Measurements from ENCODE around the gene SAMM50. TPM values are rescaled to one million over a fixed set of nuclear protein-coding genes. Genes with fewer than 3 reads are reported as not detected.

SAMM50 gene
- total RNA-seq, 1 donor from 2014 or later: 40.1 TPM

DNA sequence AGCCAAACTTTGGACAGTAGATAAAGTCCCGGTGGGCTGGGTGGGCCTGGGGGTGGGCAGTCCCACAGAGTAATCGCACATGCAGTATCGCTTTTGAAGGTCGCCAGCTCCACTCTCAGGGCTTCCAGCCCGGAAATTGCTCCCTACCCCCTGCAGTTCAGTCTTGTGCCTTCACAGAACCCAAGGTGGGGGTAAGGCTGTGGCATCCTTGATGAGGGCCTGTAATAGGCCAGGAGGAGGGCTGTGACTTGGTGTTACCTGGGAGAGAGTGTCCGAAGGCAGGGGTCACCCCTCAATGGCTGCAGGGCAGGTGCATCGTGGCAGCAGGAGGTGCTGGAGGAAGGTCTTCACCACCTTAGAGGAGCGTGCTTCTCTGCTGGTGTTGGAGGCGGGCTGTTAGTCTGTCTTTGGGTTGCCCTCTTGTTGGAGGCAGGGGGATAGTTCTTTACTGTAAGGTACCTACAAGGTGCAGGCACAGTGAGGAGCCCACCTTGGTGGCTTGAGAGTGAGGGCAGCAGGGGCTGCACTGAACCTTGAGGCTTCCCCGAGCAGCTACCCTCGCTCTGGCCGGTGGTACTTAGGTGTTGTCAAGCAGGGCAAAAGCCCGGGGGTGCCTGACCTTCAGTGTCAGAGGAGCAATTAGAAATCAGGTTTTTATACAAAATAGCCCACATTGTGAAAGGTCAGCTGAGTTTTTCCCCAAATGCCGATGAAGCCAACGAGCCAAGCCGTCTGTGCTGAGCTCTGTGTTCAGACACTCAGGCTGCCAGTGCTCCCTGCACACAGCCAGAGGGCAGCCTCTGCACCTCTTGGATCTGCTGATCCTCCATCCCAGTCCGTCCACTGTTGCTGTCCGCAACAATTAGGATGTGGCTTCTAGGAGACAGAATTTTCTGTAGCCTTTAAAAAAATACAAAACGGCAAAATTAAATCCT is 21.9 kb downstream of the SAMM50 start:
- no peak for DNase-seq

GRCh38 chr22:43978558-43978957 is 23.3 kb downstream of the SAMM50 start:
- DNase-seq: no peak

- DNase-seq: no peak
Measured at GRCh38 chr22:43980579-43980978, 25.3 kb downstream of the SAMM50 start.

DNA sequence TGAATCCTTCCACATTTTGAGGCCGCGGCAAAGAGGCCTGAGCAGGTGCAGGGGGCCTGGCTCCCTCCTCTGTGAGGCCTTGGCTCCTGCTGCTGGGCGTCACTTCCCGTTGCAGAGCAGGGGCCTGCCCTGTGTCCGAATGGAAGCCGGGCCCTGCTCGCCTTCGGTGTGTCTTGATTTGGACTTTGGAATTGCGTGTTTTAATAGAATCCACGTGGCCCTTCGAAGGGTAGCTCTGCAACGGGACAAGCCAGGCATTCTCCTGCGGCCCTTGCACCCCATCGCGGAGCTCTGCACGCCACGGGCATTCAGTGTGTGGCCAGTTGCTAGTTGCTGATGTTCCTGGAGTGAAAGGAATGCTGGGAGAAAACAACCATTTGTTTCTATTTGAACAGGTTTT is 25.8 kb downstream of the SAMM50 start:
- DNase-seq: no peak

DNA sequence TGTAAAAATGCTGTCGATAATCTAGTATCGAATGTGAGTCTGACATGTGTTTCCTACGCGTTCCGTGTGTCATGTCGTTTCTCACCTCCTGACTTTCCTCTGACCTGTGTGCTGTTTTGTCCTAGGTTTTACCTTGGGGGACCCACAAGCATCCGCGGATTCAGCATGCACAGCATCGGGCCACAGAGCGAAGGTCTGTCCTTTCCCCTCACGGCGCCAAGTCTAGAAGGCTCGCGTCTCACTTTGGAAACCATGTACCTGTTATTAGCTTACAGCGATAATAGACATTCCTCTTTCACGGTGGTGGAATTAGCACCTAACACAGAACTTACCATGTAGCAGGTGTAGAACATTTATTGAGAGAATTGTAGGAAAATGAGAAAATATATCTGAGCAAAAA is 28.6 kb downstream of the SAMM50 start:
- DNase-seq: no peak

DNA sequence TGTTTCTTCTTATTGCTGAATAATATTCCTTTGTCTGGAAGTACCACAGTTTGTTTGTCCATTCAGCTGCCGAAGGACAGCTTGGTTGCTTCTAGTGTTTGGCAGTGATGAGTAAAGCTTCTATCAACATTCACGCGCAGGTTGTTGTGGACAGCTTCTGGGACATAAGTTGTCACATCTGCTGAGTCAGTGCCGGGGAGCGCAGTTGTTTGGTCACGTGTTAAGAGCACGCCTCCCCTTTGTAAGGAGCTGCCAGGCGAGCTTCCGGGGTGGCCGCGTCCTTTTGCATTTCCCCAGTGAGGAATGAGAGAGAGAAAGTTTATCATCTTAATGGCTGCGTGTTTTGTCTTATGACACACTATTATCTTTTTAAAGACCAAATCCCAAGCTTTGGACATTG is 30.3 kb downstream of the SAMM50 start:
- no peak for DNase-seq

DNA sequence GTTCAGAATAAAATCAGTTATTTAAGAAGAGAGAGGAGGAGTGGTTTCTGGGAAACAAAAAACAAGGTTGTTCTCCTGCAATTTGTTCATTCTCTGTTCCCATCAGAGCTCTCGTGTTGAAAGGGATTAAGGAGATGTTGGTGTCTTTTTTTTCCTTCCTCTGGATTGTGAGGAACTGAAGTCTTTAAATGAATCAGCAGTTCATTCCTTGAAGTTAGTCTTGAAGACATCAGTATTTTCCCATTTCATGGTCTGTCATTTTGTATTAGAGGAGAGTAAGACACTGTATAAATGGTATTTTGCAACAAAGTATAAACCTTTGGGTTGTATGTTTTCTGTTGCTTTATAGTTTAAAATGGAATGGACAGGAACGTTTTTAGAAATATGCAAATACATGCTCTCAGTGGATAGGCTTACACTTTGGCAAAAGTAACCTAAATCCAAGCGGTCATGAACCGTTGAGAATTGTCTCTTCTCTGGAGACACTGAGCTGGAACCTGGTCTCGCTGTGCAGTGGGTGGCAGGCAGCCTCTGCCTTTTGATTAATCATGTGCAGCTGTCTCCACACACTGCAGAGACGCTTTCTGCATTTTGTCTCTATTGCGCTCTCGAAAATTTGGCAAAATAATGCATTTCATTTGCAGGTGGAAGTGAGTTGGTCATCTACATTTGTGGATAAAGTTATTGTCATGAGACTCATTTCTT is 33.0 kb downstream of the SAMM50 start:
- DNase-seq: no peak

DNA sequence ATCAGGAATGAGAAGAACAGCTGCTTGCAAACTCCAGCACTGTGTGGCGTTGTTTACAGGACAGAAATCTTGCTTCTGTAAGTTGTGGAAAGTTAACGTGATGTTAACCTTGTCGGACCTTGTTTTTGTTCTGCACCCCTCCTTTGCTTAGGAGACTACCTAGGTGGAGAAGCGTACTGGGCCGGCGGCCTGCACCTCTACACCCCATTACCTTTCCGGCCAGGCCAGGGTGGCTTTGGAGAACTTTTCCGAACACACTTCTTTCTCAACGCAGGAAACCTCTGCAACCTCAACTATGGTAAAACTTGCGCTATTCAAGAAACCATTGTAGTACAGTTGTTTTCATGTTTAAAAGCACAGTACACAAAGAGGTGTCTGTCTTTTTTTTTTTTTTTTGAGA is 33.7 kb downstream of the SAMM50 start:
- no peak for DNase-seq

DNA sequence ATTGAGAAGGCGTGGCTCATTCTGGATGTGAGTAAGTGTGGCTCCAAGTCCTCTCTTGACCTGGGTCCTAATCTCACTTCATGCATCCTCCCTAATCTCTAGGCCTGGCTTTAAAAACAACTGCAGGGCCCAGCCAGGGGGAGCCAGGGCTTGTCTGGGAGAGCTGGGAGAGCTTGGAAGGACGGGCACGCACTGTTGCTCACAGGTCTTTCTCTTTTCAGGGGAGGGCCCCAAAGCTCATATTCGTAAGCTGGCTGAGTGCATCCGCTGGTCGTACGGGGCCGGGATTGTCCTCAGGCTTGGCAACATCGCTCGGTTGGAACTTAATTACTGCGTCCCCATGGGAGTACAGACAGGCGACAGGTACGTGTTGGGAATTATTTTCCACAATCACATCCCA is 34.8 kb downstream of the SAMM50 start:
- DNase-seq: no peak

DNA sequence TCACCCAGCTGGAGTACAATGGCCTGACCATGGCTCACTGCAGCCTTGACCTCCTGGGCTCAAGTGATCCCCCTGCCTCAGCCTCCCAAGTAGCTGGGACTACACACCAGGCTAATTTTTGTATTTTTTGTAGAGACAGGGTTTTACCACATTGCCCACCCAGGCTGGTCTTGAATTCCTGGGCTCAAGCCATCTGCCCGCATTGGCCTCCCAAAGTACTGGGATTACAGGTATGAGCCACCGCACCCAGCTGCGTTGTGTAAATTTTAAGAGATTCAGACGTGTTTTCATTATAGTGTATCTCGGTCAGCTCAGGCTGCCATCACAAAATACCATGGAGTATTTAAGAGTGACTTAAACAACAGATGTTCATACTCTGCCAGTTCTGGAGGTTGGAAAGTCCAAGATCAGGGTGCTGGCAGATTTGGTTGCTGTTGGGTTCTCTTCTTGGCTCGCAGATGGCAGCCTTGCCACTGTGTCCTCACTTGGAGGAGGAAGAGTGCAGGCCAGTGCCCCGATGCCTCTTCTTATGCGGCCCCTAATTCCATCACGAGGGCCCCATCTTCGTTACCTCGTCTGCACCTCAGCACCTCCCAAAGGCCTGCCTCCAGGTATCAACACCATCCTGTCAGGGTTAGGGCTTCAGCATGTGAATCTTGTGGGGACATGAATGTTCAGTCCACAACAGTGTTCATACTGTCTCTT is 36.2 kb downstream of the SAMM50 start:
- no peak for DNase-seq

GRCh38 chr22:43992331-43992821 is 37.1 kb downstream of the SAMM50 start:
- no peak for DNase-seq

- peak; percentile 32 for DNase-seq
Measured at GRCh38 chr22:43993072-43993760, 38.0 kb downstream of the SAMM50 start.

DNA sequence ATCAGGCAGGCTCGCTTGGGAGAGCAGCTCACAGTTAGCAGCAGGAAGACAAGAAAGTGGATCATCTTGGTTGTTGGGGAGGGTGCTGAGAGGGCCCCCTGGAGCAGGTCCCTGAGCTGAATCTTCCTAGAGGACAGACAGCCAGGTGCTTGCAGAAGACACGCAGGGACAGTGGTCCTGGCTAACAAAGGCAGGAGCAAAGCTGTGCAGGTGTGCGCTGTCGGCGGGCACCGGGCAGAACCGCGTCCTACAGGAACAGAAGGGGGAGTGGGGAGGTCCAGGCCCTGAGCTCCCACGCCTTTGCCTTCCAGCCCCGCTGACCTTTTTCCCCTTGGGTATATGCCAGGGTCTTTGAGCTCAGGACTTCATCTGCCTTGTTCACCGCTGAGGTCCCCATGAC is 38.8 kb downstream of the SAMM50 start:
- no peak for DNase-seq

- no peak for DNase-seq
Measured at GRCh38 chr22:43994416-43994815, 39.2 kb downstream of the SAMM50 start.

- DNase-seq: no peak
Measured at GRCh38 chr22:43995057-43995685, 39.9 kb downstream of the SAMM50 start.

- no peak for DNase-seq
Measured at GRCh38 chr22:43995798-43996169, 40.5 kb downstream of the SAMM50 start.

DNA sequence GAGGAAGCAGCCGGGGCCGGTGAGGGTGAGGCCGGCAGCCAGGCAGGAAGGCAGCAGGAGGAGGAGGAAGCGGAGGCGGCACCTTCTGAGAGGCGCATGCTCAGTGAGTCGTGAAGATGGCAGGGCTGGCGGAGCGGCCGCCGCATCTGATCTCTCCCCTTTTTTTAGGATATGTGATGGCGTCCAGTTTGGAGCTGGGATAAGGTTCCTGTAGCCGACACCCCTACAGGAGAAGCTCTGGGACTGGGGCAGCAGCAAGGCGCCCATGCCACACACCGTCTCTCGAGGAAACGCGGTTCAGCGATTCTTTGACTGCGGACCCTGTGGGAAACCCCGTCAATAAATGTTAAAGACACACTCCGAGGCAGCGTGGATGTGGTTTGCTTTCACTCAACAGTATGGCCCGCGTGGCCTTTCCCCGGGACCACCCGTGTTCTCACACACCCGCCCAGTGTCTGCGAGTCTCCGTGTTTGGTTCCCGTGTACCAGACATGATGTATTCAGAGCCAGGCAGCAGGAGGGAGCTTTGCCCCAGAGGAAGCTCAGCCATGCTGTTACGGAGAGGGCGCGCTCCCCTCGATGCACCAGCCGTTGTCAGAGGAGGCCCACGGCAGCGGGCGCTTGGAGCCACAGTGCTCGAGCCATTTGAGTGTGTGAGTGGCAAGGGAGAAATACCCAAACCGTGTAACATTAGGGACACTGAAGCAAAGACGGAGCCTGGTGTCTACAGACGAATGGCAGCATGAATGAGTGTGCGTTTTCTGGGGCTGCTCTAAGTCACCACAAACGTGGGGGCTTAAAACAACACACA is 41.1 kb downstream of the SAMM50 start:
- no peak for DNase-seq

DNA sequence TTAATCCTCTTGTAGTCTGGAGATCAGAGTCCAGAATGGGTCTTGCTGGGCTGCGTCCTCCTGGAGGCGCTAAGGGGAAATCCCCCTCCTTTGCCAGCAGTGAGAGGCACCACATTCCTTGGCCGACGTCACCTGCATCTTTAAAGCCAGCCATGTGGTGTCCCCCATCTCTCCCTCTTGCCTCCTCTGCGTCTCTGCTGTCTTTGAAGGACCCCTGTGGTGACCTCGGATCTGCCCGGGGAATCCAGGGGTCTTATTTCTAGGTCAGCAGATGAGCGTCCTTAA is 41.7 kb downstream of the SAMM50 start:
- no peak for DNase-seq

GRCh38 chr22:43998679-43999264 is 43.5 kb downstream of the SAMM50 start:
- DNase-seq: no peak

DNA sequence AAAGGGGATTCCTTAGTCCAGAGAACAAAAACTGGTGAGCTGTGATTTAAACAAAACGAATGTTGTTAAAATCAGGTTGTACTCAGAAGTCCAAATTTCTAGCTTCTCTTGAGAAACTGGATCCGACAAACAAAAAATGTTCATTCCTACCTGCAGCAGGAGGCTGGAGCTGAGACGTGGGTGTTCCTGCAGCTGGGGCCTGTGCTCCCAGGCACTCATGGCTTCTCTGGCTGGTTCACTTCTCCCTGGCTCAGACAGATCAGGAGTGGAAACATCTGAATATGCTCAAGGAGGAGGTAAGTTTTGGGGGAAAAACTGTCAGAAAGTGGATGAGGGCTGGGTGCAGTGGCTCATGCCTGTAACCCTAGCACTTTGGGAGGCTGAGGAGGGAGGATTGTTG is 44.1 kb downstream of the SAMM50 start:
- DNase-seq: no peak

GRCh38 chr22:44000123-44000522 is 44.9 kb downstream of the SAMM50 start:
- DNase-seq: no peak

All from skin of body (tissue), 2 donors.